HepG2 (cell line): Measurements from ENCODE around the gene MS4A10. TPM values are rescaled to one million over a fixed set of nuclear protein-coding genes. Genes with fewer than 3 reads are reported as not detected.

Experiments
- ATAC-seq: fragments of 200-7000 bp; cut with Tn5 transposase; 3 replicates; pipeline ENCODE4 v1.9.1; 2020; ENCODE audit warnings: mild to moderate bottlenecking, moderate library complexity
- BruUV-seq: library from RNA; stranded (reverse); fragments of 400-500 nt; replicated peaks from 2 replicates; lab custom pipeline; 2021; lab: Mats Ljungman, UMichigan
- CTCF ChIA-PET: fragments of 300-600 bp; formaldehyde crosslinking; extraction: SDS; loops from one replicate; lab custom pipeline; 2021; ENCODE audit warnings: low total read pairs, inconsistent platforms, low intra/inter-chr PET ratio; lab: Yijun Ruan, JAX
- POLR2A ChIA-PET: fragments of 350-600 bp; sonication (Branson Sonifier 250); formaldehyde crosslinking; loops from one replicate; lab custom pipeline; 2020; ENCODE audit warnings: antibody characterized with exemption, inconsistent platforms; lab: Yijun Ruan, JAX
- DNase-seq: peaks from one replicate; pipeline ENCODE4 v3.0.0-alpha.2; 2015; ENCODE audit warnings: low spot score
- FAIRE-seq: peaks from 3 replicates; lab custom pipeline; 2011; peaks lifted over from hg19 to GRCh38; lab: Jason Lieb, UNC
- H2AFZ ChIP-seq: one replicate; pipeline ENCODE4 v1.6.1; 2011; ENCODE audit warnings: low read length, inconsistent platforms
- H3K27ac ChIP-seq: fragments of 300-600 bp; 3 replicates; pipeline ENCODE4 v1.8.0; 2011; ENCODE audit warnings: mixed run types, mild to moderate bottlenecking, mixed read lengths, low read length, inconsistent platforms; ENCODE audit not compliant: insufficient read depth; ENCODE audit errors: extremely low read length
- H3K27me3 ChIP-seq, 2 experiments: fragments of 200-600 bp in 1 of 2; 2 replicates in 1 of 2; 3 replicates in 1 of 2; pipeline versions ENCODE4 v1.6.0 to v1.8.0; 2011; ENCODE audit warnings: low read length in 2 of 2, mild to moderate bottlenecking in 2 of 2, moderate library complexity in 2 of 2, inconsistent platforms in 1 of 2; ENCODE audit not compliant: insufficient read depth in 2 of 2, control insufficient read depth in 1 of 2
- H3K36me3 ChIP-seq, 2 experiments: fragments of 200-600 bp in 1 of 2; replicated peaks in 1 of 2; 2 replicates in 1 of 2; 3 replicates in 1 of 2; pipeline versions ENCODE4 v1.5.1 to v1.8.0; 2011; ENCODE audit warnings: low read length in 2 of 2, inconsistent platforms in 1 of 2; ENCODE audit not compliant: insufficient read depth in 2 of 2, control insufficient read depth in 1 of 2
- H3K4me1 ChIP-seq: 2 replicates; pipeline ENCODE4 v1.5.1; 2012; ENCODE audit warnings: low read length, inconsistent platforms; ENCODE audit not compliant: insufficient read depth
- H3K4me2 ChIP-seq: 2 replicates; pipeline ENCODE4 v1.6.0; 2011; ENCODE audit warnings: low read depth, low read length, inconsistent platforms
- H3K4me3 ChIP-seq, 3 experiments: fragments of 200-600 bp in 1 of 3; sonication (generic), shearing (Covaris generic) in 1 of 3; replicated peaks in 1 of 3; 2 replicates each; pipeline ENCODE4 v1.5.1; 2011 to 2016; ENCODE audit warnings: low read length in 3 of 3, inconsistent platforms in 2 of 3, low read depth in 2 of 3, mild to moderate bottlenecking in 2 of 3, control low read depth in 1 of 3, mixed read lengths in 1 of 3; ENCODE audit not compliant: insufficient read depth in 1 of 3
- H3K79me2 ChIP-seq: one replicate; pipeline ENCODE4 v1.6.1; 2011; ENCODE audit warnings: low read length, inconsistent platforms; ENCODE audit not compliant: insufficient read depth
- H3K9ac ChIP-seq: 2 replicates; pipeline ENCODE4 v1.6.0; 2011; ENCODE audit warnings: mild to moderate bottlenecking, low read depth, low read length, inconsistent platforms; ENCODE audit not compliant: insufficient read depth
- H3K9me3 ChIP-seq: 2 replicates; pipeline ENCODE4 v1.5.1; 2012; ENCODE audit warnings: mild to moderate bottlenecking, low read length
- H4K20me1 ChIP-seq: 2 replicates; pipeline ENCODE4 v1.6.0; 2011; ENCODE audit warnings: inconsistent platforms, mild to moderate bottlenecking, low read length, moderate library complexity; ENCODE audit not compliant: insufficient read depth
- FOXA3 ChIP-seq: IDR thresholded peaks from 2 replicates; pipeline ENCODE4 v1.6.1; 2016; ENCODE audit warnings: missing genetic modification reagents, missing compliant biosample characterization
- FOXO1 ChIP-seq: sonication (generic); formaldehyde crosslinking; IDR thresholded peaks from 2 replicates; pipeline ENCODE4 v1.4.0; 2020; ENCODE audit warnings: missing genetic modification reagents
- MTF2 ChIP-seq: sonication (generic); formaldehyde crosslinking; IDR thresholded peaks from 2 replicates; pipeline ENCODE4 v1.5.0; 2020; ENCODE audit warnings: missing genetic modification reagents, borderline replicate concordance
- MYC ChIP-seq: sonication (generic); formaldehyde crosslinking; IDR thresholded peaks from 2 replicates; pipeline ENCODE4 v1.9.0; 2021; ENCODE audit warnings: missing genetic modification reagents, borderline replicate concordance
- TBL1XR1 ChIP-seq: fragments of 150-350 bp; IDR thresholded peaks from 2 replicates; pipeline ENCODE4 v1.6.1; 2014; ENCODE audit warnings: borderline replicate concordance, low read length; ENCODE audit not compliant: partially characterized antibody
- YY1 ChIP-seq: IDR thresholded peaks from 2 replicates; pipeline ENCODE4 v1.6.1; 2011; ENCODE audit warnings: low read length, low read depth, moderate library complexity, mild to moderate bottlenecking; ENCODE audit not compliant: insufficient read depth, insufficient replicate concordance
- ZNF232 ChIP-seq: sonication (generic); formaldehyde crosslinking; IDR thresholded peaks from 2 replicates; pipeline ENCODE4 v1.4.0; 2020; ENCODE audit warnings: missing genetic modification reagents, borderline replicate concordance
- ZNF614 ChIP-seq: IDR thresholded peaks from 2 replicates; pipeline ENCODE4 v1.6.1; 2018; ENCODE audit warnings: missing biosample characterization, missing genetic modification reagents, inconsistent platforms, borderline replicate concordance
- ZSCAN9 ChIP-seq: IDR thresholded peaks from 2 replicates; pipeline ENCODE4 v1.6.1; 2016; ENCODE audit warnings: borderline replicate concordance
- WGBS: methylation state at CpG from one replicate; pipeline ENCODE4 v1.1.6; 2017; ENCODE audit warnings: low lambda C conversion rate; 5-methylcytosine and 5-hydroxymethylcytosine counted together
- in situ Hi-C: cut with HindIII; loops from 2 replicates; pipeline ENCODE4 v1.10.0; 2017; ENCODE audit warnings: low pct_unique_long_range_greater_than_20kb; ENCODE audit not compliant: extremely low pct_ligation_motif_present
- intact Hi-C: fragments of 100-400 bp; cut with micrococcal nuclease; formaldehyde crosslinking; loops from one replicate; pipeline ENCODE4 v1.10.0; 2022; ENCODE audit not compliant: unreplicated experiment
- polyA plus RNA-seq, 8 experiments: library from polyadenylated mRNA; depleted of rRNA in 3 of 8; stranded (reverse) in 7 of 8; unstranded in 1 of 8; fragments of >200 nt; fragmentation: Illumina TruSeq in 4 of 8; extraction: Trizol in 4 of 8; gene quantifications; 2 replicates each; pipeline versions ENCODE4 v1.2.1 to v1.2.3, GENCODE V29; 2011 to 2016; ENCODE audit warnings: low read depth in 4 of 8, missing spikeins in 1 of 8, mixed read lengths in 1 of 8; ENCODE audit not compliant: insufficient read depth in 1 of 8
- total RNA-seq, 5 experiments: library from RNA; depleted of rRNA; stranded (reverse); fragments of >200 nt; fragmentation: Illumina TruSeq; extraction: Trizol; gene quantifications; 2 replicates each; pipeline ENCODE4 v1.2.3, GENCODE V29; 2016; ENCODE audit warnings: low read depth in 1 of 5
- TF ChIP-seq, protein P1 (sequence below): sonication (generic); formaldehyde crosslinking; IDR thresholded peaks from 2 replicates; pipeline ENCODE4 v1.4.0; 2020; ENCODE audit warnings: missing genetic modification reagents, borderline replicate concordance
- TF ChIP-seq, protein P2 (sequence below): sonication (generic); formaldehyde crosslinking; IDR thresholded peaks from 2 replicates; pipeline ENCODE4 v1.8.1; 2023; ENCODE audit warnings: mild to moderate bottlenecking, missing genetic modification reagents, borderline replicate concordance
- TF ChIP-seq, protein P3 (sequence below): IDR thresholded peaks from 2 replicates; pipeline ENCODE4 v1.6.1; 2016; ENCODE audit warnings: control low read depth
- TF ChIP-seq, protein P4 (sequence below): sonication (generic); formaldehyde crosslinking; IDR thresholded peaks from 2 replicates; pipeline ENCODE4 v1.4.0; 2020; ENCODE audit warnings: mild to moderate bottlenecking, low read depth, missing genetic modification reagents

MS4A10 gene
- total and polyA plus RNA-seq, 2 of the 13 experiments (the other 11 are each of a cell fraction or from before 2014, with no cell fraction given): not detected

DNA sequence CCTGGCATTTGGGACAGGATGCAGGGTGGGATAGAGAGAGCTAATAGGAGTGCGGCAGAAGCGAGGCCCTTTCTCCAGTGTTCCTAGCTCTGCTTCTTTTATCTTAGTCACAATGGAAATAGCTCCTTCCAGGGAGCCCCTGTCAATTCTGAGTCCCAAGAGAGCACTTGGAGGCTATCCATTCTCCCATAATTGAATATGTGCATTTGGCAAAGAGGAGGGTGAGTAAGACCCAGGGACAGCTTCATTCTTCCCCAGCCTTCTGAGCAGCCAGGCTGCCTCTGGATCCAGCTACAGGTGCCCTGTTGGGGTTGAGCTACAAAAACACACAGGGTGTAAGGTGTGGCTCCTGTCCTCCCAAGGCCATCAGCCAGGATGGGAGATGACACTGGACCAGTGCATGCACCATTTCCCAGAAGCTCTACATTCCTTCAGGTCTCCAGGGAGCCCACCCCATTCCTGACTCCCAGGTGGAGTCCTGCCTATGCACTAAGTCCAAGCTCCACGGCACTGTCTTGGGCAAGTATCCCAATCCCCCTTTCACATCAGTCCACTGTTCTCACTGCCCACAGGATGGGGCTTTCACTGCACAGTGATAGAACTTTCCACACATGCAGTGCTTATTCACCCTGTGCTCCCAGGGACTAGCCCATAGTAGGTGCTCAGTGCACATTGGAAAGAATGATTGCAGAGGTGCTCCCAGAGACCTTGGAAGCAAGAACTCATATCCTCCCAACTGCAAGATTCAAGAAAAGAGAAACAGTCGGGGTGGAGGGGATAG, 6.2 kb downstream of the MS4A10 start:
- H3K36me3 ChIP-seq: no peaks in the 10 kb centered on the region
- H3K27ac ChIP-seq: no peak overlapping the region
- H3K27me3 ChIP-seq: peaks cover 0 to 9% of the 10 kb centered on the region in 2 experiments; a peak in 2 of 5 replicates
- H3K4me2 ChIP-seq: no peak overlapping the region
- intact Hi-C loops: no loop called here
- BruUV-seq: no TSS peak
- no peaks in the 10 kb centered on the region for H3K4me1 ChIP-seq
- DNase-seq: no peak
- WGBS: 8% methylated on average over 2 of the region's 4 CpGs
- no peaks in the 10 kb centered on the region for H3K79me2 ChIP-seq
- ATAC-seq: no peak
- no peak overlapping the region for H2AFZ ChIP-seq
- FAIRE-seq: no peak
- H4K20me1 ChIP-seq: no peaks in the 10 kb centered on the region
- POLR2A ChIA-PET: no interaction called here
- CTCF ChIA-PET: no interaction called here
- no peak overlapping the region for H3K4me3 ChIP-seq
- no peak overlapping the region for H3K9ac ChIP-seq
- in situ Hi-C loops: no loop called here
- no peak for TF ChIP-seq FOXA3 (CRISPR knock-in tag)
- TF ChIP-seq ZNF614: no peak
- no peak for TF ChIP-seq MYC (CRISPR knock-in tag)
- TF ChIP-seq, protein P1, sequence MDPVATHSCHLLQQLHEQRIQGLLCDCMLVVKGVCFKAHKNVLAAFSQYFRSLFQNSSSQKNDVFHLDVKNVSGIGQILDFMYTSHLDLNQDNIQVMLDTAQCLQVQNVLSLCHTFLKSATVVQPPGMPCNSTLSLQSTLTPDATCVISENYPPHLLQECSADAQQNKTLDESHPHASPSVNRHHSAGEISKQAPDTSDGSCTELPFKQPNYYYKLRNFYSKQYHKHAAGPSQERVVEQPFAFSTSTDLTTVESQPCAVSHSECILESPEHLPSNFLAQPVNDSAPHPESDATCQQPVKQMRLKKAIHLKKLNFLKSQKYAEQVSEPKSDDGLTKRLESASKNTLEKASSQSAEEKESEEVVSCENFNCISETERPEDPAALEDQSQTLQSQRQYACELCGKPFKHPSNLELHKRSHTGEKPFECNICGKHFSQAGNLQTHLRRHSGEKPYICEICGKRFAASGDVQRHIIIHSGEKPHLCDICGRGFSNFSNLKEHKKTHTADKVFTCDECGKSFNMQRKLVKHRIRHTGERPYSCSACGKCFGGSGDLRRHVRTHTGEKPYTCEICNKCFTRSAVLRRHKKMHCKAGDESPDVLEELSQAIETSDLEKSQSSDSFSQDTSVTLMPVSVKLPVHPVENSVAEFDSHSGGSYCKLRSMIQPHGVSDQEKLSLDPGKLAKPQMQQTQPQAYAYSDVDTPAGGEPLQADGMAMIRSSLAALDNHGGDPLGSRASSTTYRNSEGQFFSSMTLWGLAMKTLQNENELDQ (CRISPR knock-in tag): no peak
- no peaks in the 10 kb centered on the region for H3K9me3 ChIP-seq

DNA sequence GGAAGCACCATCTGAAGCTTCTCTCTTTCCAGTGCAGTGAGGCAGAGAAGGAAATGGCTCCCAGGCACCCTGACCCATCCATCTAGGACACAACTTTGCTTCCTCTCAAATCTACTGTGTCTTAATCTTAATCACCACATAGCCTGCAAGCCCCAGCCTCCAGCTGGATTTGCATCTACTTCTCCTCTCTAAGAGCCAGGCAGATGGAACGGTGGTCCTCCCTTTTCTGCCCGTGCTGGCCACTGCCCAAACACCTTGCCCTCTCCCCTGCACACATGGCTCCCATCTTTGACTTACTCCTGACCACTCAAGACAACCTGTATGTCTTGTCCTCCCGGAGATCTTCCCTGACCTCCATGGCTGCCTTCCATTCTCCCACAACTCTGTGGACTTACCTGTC, 7.4 kb downstream of the MS4A10 start:
- DNase-seq (no peak), ATAC-seq (no peak), FAIRE-seq (no peak)
- no peak overlapping the region for H3K4me3 ChIP-seq
- H2AFZ ChIP-seq: no peak overlapping the region
- H3K27ac ChIP-seq: no peak overlapping the region
- WGBS: 0% methylated on average over 3 of the region's 3 CpGs
- ChIA-PET POLR2A (no interaction called here), CTCF (no interaction called here)
- no peaks in the 10 kb centered on the region for H3K79me2 ChIP-seq
- no peaks in the 10 kb centered on the region for H3K36me3 ChIP-seq
- H4K20me1 ChIP-seq: no peaks in the 10 kb centered on the region
- no peak overlapping the region for H3K9ac ChIP-seq
- BruUV-seq: no TSS peak
- H3K4me1 ChIP-seq: no peaks in the 10 kb centered on the region
- intact Hi-C loops (no loop called here), in situ Hi-C loops (no loop called here)
- no peak overlapping the region for H3K4me2 ChIP-seq
- H3K9me3 ChIP-seq: no peaks in the 10 kb centered on the region
- peaks cover 0 to 7% of the 10 kb centered on the region in 2 experiments; a peak in 2 of 5 replicates for H3K27me3 ChIP-seq
- TF ChIP-seq, protein P2, sequence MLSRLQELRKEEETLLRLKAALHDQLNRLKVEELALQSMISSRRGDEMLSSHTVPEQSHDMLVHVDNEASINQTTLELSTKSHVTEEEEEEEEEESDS (CRISPR knock-in tag): no peak
- TF ChIP-seq ZNF232 (CRISPR knock-in tag) (no peak), TBL1XR1 (no peak), ZSCAN9 (CRISPR knock-in tag) (no peak), FOXO1 (CRISPR knock-in tag) (no peak), YY1 (no peak), MTF2 (CRISPR knock-in tag) (no peak)
- TF ChIP-seq, protein P3, sequence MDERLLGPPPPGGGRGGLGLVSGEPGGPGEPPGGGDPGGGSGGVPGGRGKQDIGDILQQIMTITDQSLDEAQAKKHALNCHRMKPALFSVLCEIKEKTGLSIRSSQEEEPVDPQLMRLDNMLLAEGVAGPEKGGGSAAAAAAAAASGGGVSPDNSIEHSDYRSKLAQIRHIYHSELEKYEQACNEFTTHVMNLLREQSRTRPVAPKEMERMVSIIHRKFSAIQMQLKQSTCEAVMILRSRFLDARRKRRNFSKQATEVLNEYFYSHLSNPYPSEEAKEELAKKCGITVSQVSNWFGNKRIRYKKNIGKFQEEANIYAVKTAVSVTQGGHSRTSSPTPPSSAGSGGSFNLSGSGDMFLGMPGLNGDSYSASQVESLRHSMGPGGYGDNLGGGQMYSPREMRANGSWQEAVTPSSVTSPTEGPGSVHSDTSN (CRISPR knock-in tag): no peak
- TF ChIP-seq, protein P4, sequence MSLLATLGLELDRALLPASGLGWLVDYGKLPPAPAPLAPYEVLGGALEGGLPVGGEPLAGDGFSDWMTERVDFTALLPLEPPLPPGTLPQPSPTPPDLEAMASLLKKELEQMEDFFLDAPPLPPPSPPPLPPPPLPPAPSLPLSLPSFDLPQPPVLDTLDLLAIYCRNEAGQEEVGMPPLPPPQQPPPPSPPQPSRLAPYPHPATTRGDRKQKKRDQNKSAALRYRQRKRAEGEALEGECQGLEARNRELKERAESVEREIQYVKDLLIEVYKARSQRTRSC (CRISPR knock-in tag): no peak
